GM19452 (cell line): ENCODE data around the gene PRKG1.

Experiments
- ATAC-seq: cut with Tn5 transposase; IDR thresholded peaks from one replicate; pipeline ENCODE4 v1.9.1; 2021; ENCODE audit not compliant: unreplicated experiment

The PRKG1 gene

GRCh38 chr10:51838471-51838870 lies 764.2 kb downstream of the PRKG1 start:
- no peak for ATAC-seq

- no peak for ATAC-seq
These were observed 769.7 kb downstream of the PRKG1 start for GRCh38 chr10:51843966-51844365.

- no peak for ATAC-seq
These were observed 772.7 kb downstream of the PRKG1 start for GRCh38 chr10:51846856-51847506.

GRCh38 chr10:51852297-51852696 lies 778.0 kb downstream of the PRKG1 start:
- no peak for ATAC-seq

- ATAC-seq, result no peak
These were observed 783.0 kb downstream of the PRKG1 start for GRCh38 chr10:51857305-51857704.

- no peak for ATAC-seq
These were observed 786.0 kb downstream of the PRKG1 start for GRCh38 chr10:51860257-51860656.

GRCh38 chr10:51861051-51861450 lies 786.8 kb downstream of the PRKG1 start:
- ATAC-seq, result no peak

GRCh38 chr10:51861731-51862130 lies 787.4 kb downstream of the PRKG1 start:
- no peak for ATAC-seq

- no peak for ATAC-seq
These were observed 787.9 kb downstream of the PRKG1 start for GRCh38 chr10:51862149-51862548.

- no peak for ATAC-seq
These were observed 793.7 kb downstream of the PRKG1 start for GRCh38 chr10:51867956-51868355.

GRCh38 chr10:51874131-51874530 lies 799.8 kb downstream of the PRKG1 start:
- no peak for ATAC-seq

- no peak for ATAC-seq
These were observed 801.3 kb downstream of the PRKG1 start for GRCh38 chr10:51875610-51876009.

GRCh38 chr10:51876503-51876902 lies 802.2 kb downstream of the PRKG1 start:
- ATAC-seq, result no peak

- ATAC-seq, result no peak
These were observed 802.7 kb downstream of the PRKG1 start for GRCh38 chr10:51876979-51877378.

- ATAC-seq, result no peak
These were observed 803.3 kb downstream of the PRKG1 start for GRCh38 chr10:51877636-51878035.

GRCh38 chr10:51878695-51879094 lies 804.4 kb downstream of the PRKG1 start:
- ATAC-seq, result peak; percentile 15

GRCh38 chr10:51879238-51879637 lies 805.0 kb downstream of the PRKG1 start:
- ATAC-seq, result peak; percentile 91

- no peak for ATAC-seq
These were observed 806.9 kb downstream of the PRKG1 start for GRCh38 chr10:51881213-51881612.

GRCh38 chr10:51886438-51887068 lies 812.3 kb downstream of the PRKG1 start:
- ATAC-seq, result no peak

- no peak for ATAC-seq
These were observed 814.0 kb downstream of the PRKG1 start for GRCh38 chr10:51888263-51888662.

- no peak for ATAC-seq
These were observed 818.0 kb downstream of the PRKG1 start for GRCh38 chr10:51892313-51892712.

GRCh38 chr10:51892965-51893658 lies 818.8 kb downstream of the PRKG1 start:
- ATAC-seq, result no peak
